ENCODE results near the gene VAV2.

GRCh38 chr9:133927041-133927440 lies 65.1 kb downstream of the VAV2 start:
- TF ChIP-seq CTCF (IDR thresholded peaks at IDR 0.05): no peak
- no peak for TF ChIP-seq ZFX (IDR thresholded peaks at IDR 0.05; ENCODE audit: borderline replicate concordance)
